Activated CD4-positive, alpha-beta T cell treated with anti-CD3 and anti-CD28 coated beads, Interleukin-2, Interleukin-6, amounts not matched to agents 100 ng/mL and 50 ng/mL, durations not matched to agents 16 hours and 8 hours (primary cell): Measurements from ENCODE around the gene RPUSD1.
A peak's percentile ranks its signal among the peaks of the same experiment; 100 is the strongest.

ENCODE experiments used
- DNase-seq: peaks from one replicate; pipeline ENCODE4 v3.0.0-alpha.2; 2020

The RPUSD1 gene

DNA sequence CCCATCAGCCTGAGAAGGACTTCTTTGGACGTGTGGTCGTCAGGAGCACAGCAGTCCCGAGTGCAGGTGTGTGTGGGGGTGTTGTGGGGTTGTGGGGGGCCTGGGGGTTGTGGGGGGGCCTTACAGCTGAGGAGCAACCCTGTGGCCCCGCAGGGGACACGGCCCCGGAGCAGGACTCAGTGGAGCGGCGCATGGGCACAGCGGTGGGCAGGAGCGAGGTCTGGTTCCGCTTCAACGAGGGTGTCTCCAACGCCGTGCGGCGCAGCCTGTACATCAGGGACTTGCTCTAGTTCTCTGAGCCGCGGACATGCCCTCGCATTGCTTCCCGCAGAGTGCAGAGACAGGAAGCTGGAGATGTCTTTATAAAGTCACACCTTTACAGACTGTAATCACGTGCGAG is 9.5 kb upstream of the RPUSD1 start:
- no peak for DNase-seq

DNA sequence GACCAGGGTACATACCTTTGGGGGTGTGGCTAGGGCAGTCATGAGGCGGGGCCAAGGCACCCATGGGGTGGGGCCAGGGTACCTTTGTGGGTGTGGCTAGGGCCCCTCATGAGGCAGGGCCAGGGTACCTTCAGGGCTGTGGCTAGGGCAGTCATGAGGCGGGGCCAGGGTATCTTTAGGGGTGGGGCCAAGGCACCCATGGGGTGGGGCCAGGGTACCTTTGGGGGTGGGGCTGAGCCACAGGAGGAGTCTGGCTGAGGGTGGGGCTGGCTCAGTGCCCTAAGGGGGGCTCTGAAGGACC is 8.9 kb upstream of the RPUSD1 start:
- peak; percentile 55 for DNase-seq

DNA sequence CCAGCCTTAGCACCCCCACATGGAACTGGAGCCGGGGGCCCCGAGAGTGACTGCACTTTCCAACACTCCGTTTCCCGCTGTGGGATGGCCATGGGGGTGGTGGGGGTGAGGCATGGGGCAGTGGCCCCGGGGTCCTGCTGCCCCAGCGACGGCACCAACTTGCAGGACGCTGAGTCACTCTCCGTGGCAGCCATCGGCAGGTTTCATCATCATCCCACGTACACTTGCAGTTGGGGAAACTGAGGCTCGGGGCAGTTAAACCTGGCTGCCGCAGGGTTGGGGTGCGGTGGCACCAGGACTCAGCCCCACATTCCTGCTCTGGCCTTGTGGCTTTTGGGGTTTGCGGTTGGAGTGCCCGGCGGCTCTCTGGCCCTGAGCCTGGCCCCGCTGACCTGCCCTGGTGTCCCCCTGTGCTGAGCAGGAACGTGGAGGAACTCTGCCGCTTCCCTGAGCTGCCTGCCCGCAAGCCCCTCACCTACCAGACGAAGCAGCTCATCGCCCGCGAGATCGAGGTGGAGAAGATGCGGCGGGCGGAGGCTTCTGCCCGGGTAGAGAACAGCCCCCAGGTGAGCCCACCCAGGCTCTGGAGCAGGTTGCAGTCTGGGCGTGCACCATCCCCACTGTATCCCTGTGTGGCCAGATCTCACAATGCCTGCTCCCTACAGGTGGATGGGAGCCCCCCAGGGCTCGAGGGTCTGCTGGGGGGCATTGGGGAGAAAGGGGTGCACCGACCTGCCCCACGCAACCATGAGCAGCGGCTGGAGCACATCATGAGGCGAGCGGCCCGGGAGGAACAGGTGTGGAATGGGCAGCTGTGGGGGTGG is 8.3 kb upstream of the RPUSD1 start:
- DNase-seq: no peak

DNA sequence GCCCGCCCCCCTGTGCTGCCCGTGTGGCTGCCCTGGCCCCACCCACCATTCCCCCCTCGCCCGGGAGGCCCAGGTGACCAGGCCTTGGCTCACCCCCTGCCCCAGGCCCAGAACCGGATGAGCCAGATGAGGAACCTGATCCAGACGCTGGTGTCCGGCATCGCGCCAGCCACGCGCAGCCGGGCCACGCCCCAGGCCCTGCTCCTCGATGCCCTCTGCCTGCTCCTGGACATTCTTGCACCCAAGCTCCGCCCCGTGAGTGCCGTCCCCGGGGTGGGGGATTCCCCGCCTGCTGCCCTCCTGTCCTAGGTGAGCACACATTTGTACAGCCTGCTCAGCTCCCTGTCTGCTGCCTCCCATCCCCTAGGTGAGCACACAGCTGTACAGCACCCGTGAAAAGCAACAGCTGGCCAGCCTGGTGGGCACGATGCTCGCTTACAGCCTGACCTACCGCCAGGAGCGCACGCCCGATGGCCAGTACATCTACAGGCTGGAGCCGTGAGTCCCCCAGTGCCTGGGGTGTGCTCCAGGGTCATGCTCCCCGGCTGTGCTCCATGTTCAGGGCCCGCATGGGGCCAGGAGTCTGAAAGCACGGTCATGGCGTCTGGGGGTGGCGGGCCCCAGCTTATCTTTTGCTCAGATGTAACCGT is 7.5 kb upstream of the RPUSD1 start:
- no peak for DNase-seq

DNA sequence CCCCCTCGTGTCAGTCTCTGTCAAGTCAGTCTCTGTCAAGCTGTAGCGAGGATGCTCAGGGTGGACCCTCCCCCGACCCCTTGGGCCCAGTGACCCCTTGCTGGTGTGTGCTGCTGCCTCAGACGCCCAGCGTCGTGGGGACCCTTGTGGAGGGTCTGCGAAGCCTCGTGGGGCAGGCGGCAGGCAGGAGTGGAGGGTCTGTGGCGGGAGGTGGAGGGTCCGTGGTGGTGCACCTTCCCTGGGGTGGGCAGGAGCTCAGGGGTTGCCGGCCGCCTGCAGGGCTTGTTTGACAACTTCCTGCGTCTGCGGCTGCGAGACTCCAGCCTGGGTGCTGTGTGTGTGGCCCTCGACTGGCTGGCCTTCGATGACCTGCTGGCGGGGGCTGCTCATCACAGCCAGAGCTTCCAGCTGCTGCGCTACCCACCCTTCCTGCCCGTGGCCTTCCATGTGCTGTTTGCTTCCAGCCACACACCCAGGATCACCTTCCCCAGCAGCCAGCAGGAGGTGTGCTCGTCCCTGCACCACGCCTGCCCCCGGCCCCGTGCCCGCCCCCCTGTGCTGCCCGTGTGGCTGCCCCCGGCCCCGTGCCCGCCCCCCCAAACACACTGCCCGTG is 6.8 kb upstream of the RPUSD1 start:
- DNase-seq: no peak

DNA sequence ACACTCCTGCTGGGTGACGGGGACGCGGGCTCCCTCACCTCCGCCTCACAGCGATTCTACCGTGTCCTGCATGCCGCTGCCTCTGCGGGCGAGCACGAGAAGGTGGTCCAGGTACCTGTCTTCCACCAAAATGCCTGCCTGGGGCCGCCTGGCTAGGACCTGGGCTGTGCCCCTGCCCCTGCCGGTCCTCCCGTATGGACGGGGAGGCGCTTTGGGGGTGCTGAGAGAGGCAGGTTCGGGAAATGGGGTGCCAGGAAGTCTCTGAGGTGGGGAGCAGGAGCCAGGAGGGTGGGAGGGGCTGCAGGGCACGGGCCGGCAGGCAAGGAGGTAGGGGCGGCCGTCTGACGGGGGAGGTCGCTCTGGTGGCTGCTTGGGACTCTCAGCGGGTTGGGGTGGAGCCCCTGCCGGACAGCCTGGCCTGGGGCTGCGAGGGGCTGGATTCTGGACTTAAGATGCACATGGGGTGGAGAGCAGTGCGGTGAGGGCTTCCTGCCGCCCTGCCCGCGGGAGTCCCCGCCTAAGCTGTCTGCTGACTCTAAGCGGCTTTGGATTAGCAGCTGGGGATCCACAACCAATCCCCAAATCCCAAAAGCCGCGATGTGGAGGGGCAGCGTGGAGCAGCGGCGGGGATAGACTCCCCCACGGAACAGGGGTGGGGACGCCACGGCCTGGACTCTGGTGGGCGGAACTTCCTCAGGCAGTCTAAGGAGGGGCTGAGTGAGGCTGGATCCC is 6.1 kb upstream of the RPUSD1 start:
- no peak for DNase-seq

DNA sequence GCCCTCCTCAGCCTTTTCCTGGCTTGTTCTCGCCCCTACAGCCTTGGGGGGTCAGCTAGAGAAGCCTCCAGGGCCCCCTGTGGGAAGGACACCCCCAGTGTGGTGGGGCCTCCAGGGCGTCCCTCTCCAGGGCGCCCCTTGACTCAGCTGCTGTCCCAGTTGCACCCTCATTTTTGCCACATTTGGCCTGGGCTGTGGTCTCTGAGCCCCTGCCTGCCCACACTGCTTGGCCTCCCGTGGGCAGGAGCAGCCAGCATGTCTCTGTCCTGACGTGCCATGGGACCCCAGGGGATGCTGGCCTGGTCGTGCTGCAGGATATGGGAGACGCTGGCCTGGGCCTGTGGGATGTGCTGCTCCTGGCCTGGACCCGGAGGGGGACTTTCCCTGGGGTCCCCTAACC is 5.2 kb upstream of the RPUSD1 start:
- DNase-seq: no peak

DNA sequence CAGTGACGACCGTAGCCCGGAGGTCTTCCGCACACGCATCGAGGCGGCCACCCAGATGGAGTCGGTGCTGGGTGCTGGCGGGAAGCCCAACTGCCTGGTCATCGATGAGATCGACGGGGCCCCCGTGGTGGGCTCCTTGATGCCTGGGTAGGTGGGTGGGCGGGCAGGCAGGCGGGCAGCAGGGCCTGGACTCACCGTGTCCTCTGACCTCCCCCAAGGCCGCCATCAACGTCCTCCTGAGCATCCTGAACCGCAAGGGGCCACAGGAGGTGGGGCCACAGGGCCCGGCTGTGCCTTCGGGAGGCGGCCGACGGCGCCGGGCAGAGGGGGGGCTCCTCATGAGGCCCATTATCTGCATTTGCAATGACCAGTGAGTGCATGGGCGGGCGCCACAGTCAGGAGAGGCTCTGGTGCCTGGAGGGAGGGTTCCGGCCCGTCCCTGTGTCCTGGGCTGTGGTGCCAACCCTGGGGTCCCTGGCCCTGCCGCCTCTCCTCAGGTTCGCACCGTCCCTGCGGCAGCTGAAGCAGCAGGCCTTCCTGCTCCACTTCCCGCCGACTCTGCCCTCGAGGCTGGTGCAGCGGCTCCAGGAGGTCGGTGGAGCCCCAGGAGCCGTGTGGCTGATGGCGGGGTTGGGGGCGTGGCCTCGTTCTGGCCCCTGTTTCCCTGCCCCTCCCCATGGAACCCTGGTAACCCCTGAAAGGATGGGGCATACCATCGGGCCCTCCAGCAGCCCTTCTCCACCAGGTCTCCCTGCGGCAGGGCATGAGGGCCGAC is 4.2 kb upstream of the RPUSD1 start:
- DNase-seq: no peak

DNA sequence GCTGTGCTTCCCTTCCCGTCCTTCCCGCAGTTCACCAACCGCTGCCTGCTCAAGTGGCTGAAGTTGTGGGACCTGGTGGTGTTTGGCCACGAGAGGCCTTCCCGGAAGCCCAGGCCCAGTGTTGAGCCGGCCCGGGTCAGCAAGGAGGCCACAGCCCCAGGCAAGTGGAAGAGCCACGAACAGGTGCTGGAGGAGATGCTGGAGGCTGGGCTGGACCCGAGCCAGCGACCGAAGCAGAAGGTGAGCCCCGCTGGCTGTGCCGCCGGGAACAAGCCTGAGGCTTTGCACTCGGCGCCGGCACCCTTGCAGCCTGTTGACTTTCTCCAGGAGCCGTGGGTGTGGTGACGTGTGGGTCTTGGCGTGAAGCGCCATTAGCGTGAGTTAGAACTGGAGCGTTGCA is 3.0 kb upstream of the RPUSD1 start:
- no peak for DNase-seq

DNA sequence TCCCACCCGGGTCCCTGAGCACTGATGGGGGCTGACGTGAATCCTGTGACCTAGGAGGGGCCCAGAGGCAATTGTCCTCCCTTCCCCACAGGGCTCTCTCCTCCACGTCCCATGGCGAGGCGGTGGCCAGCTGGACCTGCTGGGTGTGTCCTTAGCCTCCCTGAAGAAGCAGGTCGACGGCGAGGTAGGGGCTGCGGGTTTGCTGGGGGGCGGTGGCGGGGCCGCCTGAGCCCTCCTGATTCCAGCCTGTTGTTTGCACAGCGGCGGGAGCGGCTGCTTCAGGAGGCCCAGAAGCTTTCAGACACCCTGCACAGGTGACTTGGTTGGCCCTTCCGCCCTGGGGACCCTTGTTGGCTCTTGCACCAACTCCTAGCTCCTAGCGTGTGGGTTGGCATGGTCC is 1.9 kb upstream of the RPUSD1 start:
- DNase-seq: no peak

DNA sequence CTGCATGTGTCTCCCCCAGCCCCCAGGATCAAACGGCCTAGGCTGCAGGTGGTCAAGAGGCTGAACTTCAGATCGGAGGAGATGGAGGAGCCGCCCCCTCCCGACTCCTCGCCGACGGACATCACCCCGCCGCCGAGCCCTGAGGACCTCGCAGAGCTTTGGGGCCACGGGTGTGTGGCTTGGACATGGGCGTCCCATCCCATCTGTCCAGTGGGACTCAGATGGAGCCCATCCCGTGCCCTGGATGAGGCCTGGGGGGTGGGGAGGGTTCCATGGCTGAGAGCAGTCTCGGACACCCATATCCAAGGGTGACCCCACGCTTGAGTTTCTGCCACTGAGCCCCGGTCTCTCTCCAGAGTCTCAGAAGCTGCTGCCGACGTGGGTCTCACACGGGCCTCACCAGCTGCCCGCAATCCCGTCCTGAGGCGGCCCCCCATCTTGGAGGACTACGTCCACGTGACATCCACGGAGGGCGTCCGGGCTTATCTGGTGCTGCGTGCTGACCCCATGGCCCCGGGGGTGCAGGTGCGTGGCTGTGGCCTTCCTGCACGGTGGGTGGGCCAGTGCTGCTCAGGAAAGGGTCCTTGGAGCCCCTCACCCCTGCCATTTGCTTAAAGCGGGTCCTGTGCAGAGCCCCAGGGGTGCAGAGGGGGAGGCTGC is 1.1 kb upstream of the RPUSD1 start:
- DNase-seq: no peak

DNA sequence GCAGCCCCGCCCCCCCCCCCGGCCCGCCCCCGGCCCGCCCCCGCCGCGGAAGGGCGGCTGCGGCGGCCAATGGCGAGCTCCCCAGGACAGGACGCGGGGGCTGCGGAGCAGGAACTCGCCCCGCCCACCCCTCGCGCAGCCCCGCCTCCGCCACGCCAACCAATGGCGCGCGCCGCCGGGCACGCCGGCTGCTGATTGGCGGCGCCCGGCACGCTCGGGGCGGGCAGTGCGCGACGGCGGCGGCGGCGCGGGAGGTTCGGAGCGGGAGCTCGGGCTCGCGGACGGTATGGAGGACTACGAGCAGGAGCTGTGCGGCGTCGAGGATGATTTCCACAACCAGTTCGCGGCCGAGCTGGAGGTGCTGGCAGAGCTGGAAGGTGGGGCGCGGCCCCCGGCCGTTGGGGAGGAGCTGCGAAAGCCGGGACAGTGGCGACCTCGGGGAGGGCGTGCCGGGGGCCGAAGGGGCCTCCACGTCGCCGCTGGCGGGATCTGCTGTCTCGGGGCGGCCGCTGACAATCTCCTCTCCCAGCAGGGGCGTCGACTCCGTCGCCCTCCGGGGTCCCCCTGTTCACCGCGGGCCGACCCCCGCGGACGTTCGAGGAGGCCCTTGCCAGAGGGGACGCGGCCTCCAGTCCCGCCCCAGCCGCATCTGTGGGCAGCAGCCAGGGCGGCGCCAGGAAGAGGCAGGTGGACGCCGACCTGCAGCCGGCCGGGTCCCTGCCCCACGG is 382 bp upstream of the RPUSD1 start, which contains the start of gene CHTF18:
Gene CHTF18 (plus strand): TSS at position 222 of the 728 bp plus-strand sequence. CDS start 65 bp downstream, at position 287.
- peak; percentile 96 for DNase-seq

DNA sequence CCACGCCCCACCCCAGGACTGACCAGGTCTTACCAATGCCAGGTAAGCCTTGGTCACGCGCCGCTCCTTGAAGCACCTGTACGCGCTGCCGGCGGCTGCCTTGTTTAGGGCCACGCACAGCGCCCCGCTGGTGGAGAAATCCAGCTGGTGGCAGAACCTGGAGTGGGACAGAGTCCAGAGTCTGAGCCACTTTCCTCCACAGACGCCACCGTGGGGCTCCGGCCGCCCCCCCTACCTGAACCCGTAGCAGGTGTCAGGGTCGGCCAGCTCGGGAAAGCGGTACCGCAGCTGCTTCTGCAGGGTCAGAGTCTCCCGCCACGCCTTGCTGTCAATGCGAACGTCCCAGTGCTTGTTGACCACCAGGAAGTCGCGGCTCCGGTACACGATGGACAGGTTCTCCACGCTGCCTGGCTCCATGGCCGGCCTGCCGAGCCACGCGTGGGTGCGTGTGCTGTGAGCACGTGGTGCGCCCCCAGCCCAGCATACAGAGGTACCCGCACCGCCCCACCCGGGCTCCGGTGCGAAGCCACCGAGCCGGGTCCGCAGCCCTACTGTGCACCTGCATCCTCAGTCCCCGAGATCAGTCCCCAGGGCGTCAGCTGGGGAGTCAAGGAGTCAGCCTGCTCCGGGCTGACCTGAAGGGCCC is 737 bp downstream of the RPUSD1 start:
- DNase-seq: no peak

DNA sequence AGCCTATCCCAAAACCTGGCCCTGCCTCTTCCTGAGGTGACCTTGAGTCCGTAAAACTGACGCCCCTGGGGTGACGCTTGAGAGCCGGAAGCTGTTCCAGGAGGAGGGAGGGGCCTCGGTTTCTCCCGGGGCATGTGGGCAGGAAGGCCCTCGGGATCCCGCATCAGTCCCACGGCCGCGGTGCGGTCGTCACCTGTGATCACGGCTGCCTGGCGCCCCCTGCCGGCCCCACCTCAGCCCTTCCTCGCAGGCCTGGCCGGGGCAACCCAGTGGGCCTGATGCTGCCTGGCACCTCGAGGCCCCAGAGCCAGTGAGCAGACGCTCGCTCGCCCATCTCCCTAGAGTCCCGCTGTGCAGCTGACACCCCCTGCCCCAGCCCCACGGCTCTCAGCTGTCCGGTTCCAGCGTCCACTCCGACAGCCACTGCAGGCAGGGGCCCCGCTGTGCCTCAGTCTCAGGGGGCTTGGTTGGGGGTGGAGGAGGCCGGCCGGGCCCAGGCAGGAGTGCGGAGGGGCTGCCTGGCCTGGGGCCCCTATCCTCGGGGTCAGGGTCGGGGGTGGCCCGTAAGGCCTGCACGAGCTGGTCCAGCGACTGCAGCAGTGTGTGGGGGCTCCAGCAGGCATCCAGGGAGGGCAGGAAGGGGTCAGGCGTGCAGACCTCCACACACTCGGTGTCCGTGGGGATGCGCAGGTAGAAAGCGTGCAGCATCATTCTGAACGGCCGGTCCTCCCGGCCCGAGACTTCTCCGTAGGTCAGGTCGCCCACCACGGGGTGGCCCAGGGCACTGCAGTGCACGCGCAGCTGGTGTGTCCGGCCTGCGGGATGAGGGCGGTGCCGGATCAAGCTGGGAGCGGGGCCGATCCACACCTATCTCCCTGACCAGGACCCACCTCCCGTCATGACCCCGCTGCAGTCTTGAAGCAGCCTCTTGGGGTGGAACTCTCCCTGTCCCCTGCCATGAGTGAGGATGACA is 2.3 kb downstream of the RPUSD1 start:
- peak; percentile 86 for DNase-seq

DNA sequence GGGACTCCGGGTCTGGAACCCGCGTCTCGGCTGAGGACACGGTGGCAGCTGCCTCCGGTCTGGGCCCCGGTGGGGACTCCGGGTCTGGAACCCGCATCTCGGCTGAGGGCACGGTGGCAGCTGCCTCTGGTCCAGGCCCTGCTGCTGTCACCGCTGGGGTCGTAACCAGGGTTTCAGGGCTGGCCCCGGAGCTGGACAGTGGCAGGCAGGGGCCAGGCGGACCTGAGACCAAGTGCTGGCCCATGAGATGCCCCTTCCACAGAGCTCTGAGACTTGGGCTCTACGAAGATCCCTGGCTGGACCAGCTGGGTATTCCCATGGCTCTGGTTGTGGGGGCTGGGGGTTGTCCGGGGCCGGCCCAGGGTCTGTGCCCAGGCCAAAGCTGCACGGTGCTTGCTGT is 3.8 kb downstream of the RPUSD1 start:
- DNase-seq: no peak

DNA sequence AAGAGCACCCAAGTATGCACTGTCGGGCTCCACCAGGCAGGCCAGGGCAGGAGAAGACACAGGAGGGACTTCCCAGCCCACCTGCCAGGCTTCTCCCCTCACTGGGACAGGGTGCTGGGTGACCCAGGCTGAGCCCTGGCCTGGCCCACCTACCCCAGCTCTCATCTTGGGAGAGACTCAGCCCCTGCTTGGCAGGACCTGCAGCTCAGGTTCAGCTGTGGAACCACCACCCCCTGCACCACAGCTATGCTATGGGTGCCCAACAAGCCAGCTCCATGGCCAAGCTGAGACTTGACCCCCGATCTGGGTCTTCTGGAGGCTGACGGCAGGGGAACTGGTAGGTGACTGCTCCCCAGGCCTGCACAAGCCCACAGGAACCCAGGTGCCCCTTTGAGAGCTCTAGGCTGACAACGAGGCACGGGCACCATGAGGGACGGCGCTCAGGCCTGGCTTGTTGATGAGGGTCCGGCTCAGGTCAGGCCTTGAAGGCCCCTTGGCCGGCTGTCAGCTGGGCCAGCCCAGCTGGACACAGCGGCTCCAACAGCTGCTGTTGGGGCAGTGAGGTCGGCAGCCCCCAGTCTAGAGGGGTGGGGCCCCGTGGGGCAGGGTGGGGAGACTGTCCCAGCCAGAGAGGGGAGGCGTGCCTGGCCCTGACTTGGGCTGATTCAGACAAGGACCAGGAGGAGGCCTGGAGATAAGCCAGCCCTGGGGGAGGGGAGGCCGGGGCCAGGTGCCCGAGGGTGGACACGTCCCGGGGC is 4.6 kb downstream of the RPUSD1 start:
- no peak for DNase-seq

DNA sequence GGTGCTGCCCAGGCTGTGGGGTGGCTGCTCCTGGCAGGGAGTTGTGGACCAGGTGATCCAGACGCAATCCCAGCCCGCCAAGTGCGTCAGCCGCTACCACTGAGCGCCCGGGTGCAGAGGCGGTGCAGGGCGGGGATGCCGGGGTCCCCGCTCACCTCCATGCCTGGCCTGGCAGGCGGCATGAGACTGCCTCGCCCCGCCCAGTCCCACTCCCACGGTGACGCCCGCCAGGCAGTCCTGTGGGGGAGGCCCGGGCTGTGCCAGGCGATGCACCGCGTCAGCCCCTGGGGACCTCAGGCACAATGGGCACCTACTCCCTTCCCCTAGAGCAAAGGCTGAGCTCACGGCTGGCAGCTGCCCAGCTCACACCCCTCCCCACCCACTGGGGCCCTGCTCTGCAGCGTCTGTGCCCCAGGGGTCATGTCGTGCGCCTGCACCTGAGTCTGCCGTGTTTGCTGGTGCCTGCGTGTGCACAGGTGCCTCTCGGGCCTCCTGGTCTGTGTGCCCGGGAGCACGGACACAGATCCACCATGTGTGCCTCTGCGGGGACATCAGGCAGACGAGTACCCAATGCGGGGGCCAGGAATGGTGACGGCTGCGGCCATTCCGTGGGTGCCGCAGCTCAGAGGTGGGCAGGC is 5.3 kb downstream of the RPUSD1 start:
- no peak for DNase-seq

DNA sequence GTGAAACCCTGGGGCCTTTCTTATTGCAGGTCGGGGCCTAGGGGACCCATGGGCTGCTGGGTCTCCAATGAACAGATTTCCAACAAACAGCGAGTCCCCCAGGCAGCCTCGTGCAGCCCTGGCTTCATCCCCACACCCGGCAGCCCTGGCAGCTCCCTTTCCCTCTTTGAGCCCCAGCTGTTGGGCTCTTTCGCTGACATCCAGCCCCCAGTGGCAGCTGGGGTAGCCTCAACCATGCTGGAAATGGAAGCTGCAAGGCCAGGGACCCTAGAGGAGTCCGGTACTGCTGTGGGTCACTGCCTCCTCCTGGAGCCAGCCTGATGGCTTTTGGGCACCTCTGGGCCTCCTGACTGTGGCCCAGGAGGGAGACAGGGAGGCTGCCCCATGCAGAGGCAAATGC is 5.9 kb downstream of the RPUSD1 start:
- no peak for DNase-seq
